GM19238 (cell line): ENCODE results near the gene KIZ.

Experiments
- DNase-seq: peaks from one replicate; pipeline ENCODE4 v3.0.0; 2011; ENCODE audit warnings: low spot score; ENCODE audit not compliant: insufficient read length

The KIZ gene

GRCh38 chr20:21125849-21126580, at the start of gene KIZ:
Gene KIZ, plus strand, starts transcription at chr20:21126082. Its CDS starts 34 bp downstream, at chr20:21126116.
- DNase-seq: peak; percentile 88

GRCh38 chr20:21077809-21078345, 48.0 kb upstream of the KIZ start:
- no peak for DNase-seq

GRCh38 chr20:21082584-21082983, 43.3 kb upstream of the KIZ start:
- no peak for DNase-seq

GRCh38 chr20:21083825-21084325, 42.0 kb upstream of the KIZ start:
- no peak for DNase-seq

GRCh38 chr20:21087862-21088540, 37.9 kb upstream of the KIZ start:
- no peak for DNase-seq

- DNase-seq: no peak
Measured at GRCh38 chr20:21089391-21089790, 36.5 kb upstream of the KIZ start.

- DNase-seq: no peak
Measured at GRCh38 chr20:21090111-21090618, 35.7 kb upstream of the KIZ start.

- no peak for DNase-seq
Measured at GRCh38 chr20:21090721-21091120, 35.2 kb upstream of the KIZ start.

GRCh38 chr20:21092806-21093205, 33.1 kb upstream of the KIZ start:
- DNase-seq: no peak

- DNase-seq: no peak
Measured at GRCh38 chr20:21096321-21097043, 29.4 kb upstream of the KIZ start.

- DNase-seq: no peak
Measured at GRCh38 chr20:21099751-21100577, 25.9 kb upstream of the KIZ start.

GRCh38 chr20:21100578-21101452, 25.1 kb upstream of the KIZ start:
- DNase-seq: no peak

GRCh38 chr20:21101453-21101931, 24.4 kb upstream of the KIZ start:
- no peak for DNase-seq

- no peak for DNase-seq
Measured at GRCh38 chr20:21101932-21102575, 23.8 kb upstream of the KIZ start.

GRCh38 chr20:21102603-21103311, 23.1 kb upstream of the KIZ start:
- no peak for DNase-seq

GRCh38 chr20:21103582-21104465, 22.1 kb upstream of the KIZ start:
- no peak for DNase-seq

GRCh38 chr20:21104466-21104761, 21.5 kb upstream of the KIZ start:
- no peak for DNase-seq

- no peak for DNase-seq
Measured at GRCh38 chr20:21104921-21105320, 21.0 kb upstream of the KIZ start.
